ENCODE measurements around the gene KCNMA1.

KCNMA1 gene

GRCh38 chr10:76883596-76883995, 754.0 kb downstream of the KCNMA1 start:
- TF ChIP-seq POLR2A (IDR thresholded peaks at IDR 0.05; ENCODE audit: extremely low read depth, insufficient read length) (no peak), MYC (IDR thresholded peaks at IDR 0.05; ENCODE audit: low read depth, low read length) (no peak)
- TF ChIP-seq, protein P1, sequence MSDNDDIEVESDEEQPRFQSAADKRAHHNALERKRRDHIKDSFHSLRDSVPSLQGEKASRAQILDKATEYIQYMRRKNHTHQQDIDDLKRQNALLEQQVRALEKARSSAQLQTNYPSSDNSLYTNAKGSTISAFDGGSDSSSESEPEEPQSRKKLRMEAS (IDR thresholded peaks at IDR 0.05; ENCODE audit: low read depth, low read length), result no peak
- TF ChIP-seq, protein P2, sequence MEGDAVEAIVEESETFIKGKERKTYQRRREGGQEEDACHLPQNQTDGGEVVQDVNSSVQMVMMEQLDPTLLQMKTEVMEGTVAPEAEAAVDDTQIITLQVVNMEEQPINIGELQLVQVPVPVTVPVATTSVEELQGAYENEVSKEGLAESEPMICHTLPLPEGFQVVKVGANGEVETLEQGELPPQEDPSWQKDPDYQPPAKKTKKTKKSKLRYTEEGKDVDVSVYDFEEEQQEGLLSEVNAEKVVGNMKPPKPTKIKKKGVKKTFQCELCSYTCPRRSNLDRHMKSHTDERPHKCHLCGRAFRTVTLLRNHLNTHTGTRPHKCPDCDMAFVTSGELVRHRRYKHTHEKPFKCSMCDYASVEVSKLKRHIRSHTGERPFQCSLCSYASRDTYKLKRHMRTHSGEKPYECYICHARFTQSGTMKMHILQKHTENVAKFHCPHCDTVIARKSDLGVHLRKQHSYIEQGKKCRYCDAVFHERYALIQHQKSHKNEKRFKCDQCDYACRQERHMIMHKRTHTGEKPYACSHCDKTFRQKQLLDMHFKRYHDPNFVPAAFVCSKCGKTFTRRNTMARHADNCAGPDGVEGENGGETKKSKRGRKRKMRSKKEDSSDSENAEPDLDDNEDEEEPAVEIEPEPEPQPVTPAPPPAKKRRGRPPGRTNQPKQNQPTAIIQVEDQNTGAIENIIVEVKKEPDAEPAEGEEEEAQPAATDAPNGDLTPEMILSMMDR (IDR thresholded peaks at IDR 0.05; ENCODE audit: low read depth, low read length), result no peak
- DNase-seq (ENCODE audit: low read depth), result no peak

GRCh38 chr10:76882796-76883195, 754.8 kb downstream of the KCNMA1 start:
- no peak overlapping the region for H3K4me3 ChIP-seq (ENCODE audit: low read depth, low read length)
- TF ChIP-seq, protein P1 (IDR thresholded peaks at IDR 0.05; ENCODE audit: low read depth, low read length), result no peak
- TF ChIP-seq, protein P2 (IDR thresholded peaks at IDR 0.05; ENCODE audit: low read depth, low read length), result no peak
- TF ChIP-seq POLR2A (IDR thresholded peaks at IDR 0.05; ENCODE audit: extremely low read depth, insufficient read length) (no peak), MYC (IDR thresholded peaks at IDR 0.05; ENCODE audit: low read depth, low read length) (no peak)
- no peak for DNase-seq (ENCODE audit: low read depth)

More at GRCh38 chr10:76883596-76883995, 754.0 kb downstream of the KCNMA1 start:
- H3K4me3 ChIP-seq (ENCODE audit: low read depth, low read length), result no peak overlapping the region

DNA sequence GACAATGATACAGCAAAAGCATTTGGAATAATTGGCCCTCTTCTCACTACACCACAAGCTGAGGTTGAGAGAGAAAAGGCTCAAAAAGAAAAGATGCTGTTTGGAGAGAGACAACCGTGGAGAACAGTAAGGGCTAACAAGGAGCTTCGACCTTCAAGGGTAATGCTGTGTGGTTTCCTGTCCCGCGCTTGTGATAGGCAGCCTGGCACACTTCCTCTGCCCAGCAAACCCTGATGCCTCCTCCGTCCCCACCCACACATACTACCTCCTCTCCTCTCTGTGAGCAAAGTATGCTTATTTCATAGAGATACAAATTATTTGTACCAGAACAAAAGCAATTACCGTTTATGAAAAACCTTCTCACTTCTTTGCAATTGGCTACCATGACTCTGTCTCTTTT, 755.4 kb downstream of the KCNMA1 start:
- DNase-seq (ENCODE audit: low read depth), result peak; percentile 13
- no peak for TF ChIP-seq MYC (IDR thresholded peaks at IDR 0.05; ENCODE audit: low read depth, low read length)
- TF ChIP-seq, protein P2 (IDR thresholded peaks at IDR 0.05; ENCODE audit: low read depth, low read length), result no peak
- TF ChIP-seq, protein P1 (IDR thresholded peaks at IDR 0.05; ENCODE audit: low read depth, low read length), result 0 out of 2 replicates have a peak, but pooled peaks have one; percentile 18

GRCh38 chr10:76881477-76882220, 756.0 kb downstream of the KCNMA1 start:
- TF ChIP-seq, protein P1 (IDR thresholded peaks at IDR 0.05; ENCODE audit: low read depth, low read length), result no peak
- TF ChIP-seq MYC (IDR thresholded peaks at IDR 0.05; ENCODE audit: low read depth, low read length) (no peak), POLR2A (IDR thresholded peaks at IDR 0.05; ENCODE audit: extremely low read depth, insufficient read length) (no peak)
- TF ChIP-seq, protein P2 (IDR thresholded peaks at IDR 0.05; ENCODE audit: low read depth, low read length), result no peak
- H3K4me3 ChIP-seq (ENCODE audit: low read depth, low read length), result no peak overlapping the region
- no peak for DNase-seq (ENCODE audit: low read depth)

More for the DNA sequence above, 755.4 kb downstream of the KCNMA1 start:
- H3K4me3 ChIP-seq (ENCODE audit: low read depth, low read length), result no peak overlapping the region

DNA sequence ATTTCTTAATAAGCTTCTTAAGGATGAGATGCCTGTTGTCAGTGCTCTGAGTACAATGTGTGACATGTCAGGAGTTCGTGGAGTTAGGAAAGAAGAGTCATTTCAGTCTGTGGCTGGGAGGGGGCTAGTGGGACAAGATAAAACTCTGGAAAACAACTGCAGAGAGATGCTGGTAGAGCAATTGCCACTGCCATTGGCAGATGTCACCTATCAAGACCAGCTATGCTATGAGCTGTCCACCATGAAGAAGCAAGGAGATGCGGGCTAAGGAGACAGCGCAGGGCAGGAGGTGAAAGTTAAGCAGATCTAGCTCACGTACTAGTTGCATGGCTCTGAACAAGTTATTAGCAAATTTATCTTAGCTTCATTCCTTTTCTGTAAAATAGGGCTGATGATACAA, 756.7 kb downstream of the KCNMA1 start:
- H3K4me3 ChIP-seq (ENCODE audit: low read depth, low read length), result no peak overlapping the region
- TF ChIP-seq POLR2A (IDR thresholded peaks at IDR 0.05; ENCODE audit: extremely low read depth, insufficient read length), result no peak

DNA sequence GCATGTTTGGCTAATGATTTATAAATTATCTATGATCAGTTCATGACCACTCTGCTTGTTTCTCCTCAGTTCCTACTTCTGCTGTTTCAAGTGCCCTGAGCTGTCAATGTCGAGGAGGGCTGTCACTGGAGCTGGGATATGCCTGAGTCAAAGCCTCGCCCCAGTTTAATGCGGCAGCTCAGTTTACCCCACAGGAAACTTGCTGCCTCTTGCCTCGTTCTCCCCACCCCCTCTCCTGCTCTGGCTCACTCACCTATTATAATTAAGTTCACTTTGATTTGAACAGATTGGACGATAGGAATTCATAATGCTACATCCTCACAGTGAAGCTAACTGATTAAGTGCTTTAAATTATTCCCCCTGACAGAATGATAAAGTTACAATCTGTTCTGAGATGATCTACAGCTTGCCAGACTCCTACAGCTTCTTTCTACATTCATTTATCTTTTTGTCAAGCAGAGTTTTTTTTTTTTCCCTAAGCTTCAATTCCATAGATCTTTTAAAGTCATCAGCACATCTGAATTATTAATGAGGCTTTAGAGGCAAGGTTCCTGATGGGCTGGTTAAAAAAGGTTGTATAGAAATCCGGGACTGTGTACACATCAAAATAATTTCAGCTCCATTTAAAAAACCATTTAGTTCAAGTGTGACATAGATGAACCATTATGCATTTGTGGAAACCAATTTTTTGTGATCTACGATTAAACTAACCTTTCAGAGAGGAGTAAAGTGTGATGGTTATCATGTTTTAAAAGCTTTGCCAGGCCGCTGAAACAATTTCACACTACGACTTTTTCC, 758.3 kb downstream of the KCNMA1 start:
- TF ChIP-seq, protein P1 (IDR thresholded peaks at IDR 0.05; ENCODE audit: low read depth, low read length), result no peak
- TF ChIP-seq POLR2A (IDR thresholded peaks at IDR 0.05; ENCODE audit: extremely low read depth, insufficient read length) (no peak), MYC (IDR thresholded peaks at IDR 0.05; ENCODE audit: low read depth, low read length) (no peak)
- TF ChIP-seq, protein P2 (IDR thresholded peaks at IDR 0.05; ENCODE audit: low read depth, low read length), result no peak
- DNase-seq (ENCODE audit: low read depth), result no peak
- no peak overlapping the region for H3K4me3 ChIP-seq (ENCODE audit: low read depth, low read length)

More for the DNA sequence above, 756.7 kb downstream of the KCNMA1 start:
- no peak for DNase-seq (ENCODE audit: low read depth)

Measured in NB4 (cell line).